ENCODE data around the gene CBY3.
"Not testable (repeated sequence)": the region's sequence is repeated elsewhere in the genome, so short reads cannot be mapped to it uniquely, and the experiment has no call there.

CBY3 gene

GRCh38 chr5:179668391-179668790 is 12.4 kb downstream of the CBY3 start:
- no peak for DNase-seq

- not testable (repeated sequence) for DNase-seq
Measured at GRCh38 chr5:179661647-179662046, 19.2 kb downstream of the CBY3 start.

GRCh38 chr5:179658179-179658856 is 22.5 kb downstream of the CBY3 start:
- DNase-seq: not testable (repeated sequence)

- DNase-seq: not testable (repeated sequence)
Measured at GRCh38 chr5:179657302-179658178, 23.3 kb downstream of the CBY3 start.

- not testable (repeated sequence) for DNase-seq
Measured at GRCh38 chr5:179653135-179653534, 27.7 kb downstream of the CBY3 start.

GRCh38 chr5:179650245-179650644 is 30.6 kb downstream of the CBY3 start:
- DNase-seq: not testable (repeated sequence)

GRCh38 chr5:179649166-179649703 is 31.6 kb downstream of the CBY3 start:
- not testable (repeated sequence) for DNase-seq

GRCh38 chr5:179648410-179648809 is 32.4 kb downstream of the CBY3 start:
- no peak for DNase-seq

- DNase-seq: not testable (repeated sequence)
Measured at GRCh38 chr5:179644766-179645165, 36.1 kb downstream of the CBY3 start.

- DNase-seq: not testable (repeated sequence)
Measured at GRCh38 chr5:179643141-179643920, 37.5 kb downstream of the CBY3 start.

- not testable (repeated sequence) for DNase-seq
Measured at GRCh38 chr5:179642626-179643025, 38.2 kb downstream of the CBY3 start.

- DNase-seq: not testable (repeated sequence)
Measured at GRCh38 chr5:179641745-179642144, 39.1 kb downstream of the CBY3 start.

- not testable (repeated sequence) for DNase-seq
Measured at GRCh38 chr5:179639296-179639695, 41.5 kb downstream of the CBY3 start.

GRCh38 chr5:179634370-179635172 is 46.3 kb downstream of the CBY3 start:
- DNase-seq: not testable (repeated sequence)

GRCh38 chr5:179633501-179634369 is 47.1 kb downstream of the CBY3 start:
- DNase-seq: not testable (repeated sequence)
